Activated naive CD8-positive, alpha-beta T cell treated with anti-CD3 and anti-CD28 coated beads, Interleukin-2, amount 50 U/mL, for 16 hours (primary cell): ENCODE data around the gene AQR.
"Not testable (repeated sequence)": the region's sequence is repeated elsewhere in the genome, so short reads cannot be mapped to it uniquely, and the experiment has no call there.

ENCODE experiments used
- DNase-seq: peaks from one replicate; pipeline ENCODE4 v3.0.0-alpha.2; 2020; ENCODE audit warnings: low read depth, low spot score

Gene AQR

DNA sequence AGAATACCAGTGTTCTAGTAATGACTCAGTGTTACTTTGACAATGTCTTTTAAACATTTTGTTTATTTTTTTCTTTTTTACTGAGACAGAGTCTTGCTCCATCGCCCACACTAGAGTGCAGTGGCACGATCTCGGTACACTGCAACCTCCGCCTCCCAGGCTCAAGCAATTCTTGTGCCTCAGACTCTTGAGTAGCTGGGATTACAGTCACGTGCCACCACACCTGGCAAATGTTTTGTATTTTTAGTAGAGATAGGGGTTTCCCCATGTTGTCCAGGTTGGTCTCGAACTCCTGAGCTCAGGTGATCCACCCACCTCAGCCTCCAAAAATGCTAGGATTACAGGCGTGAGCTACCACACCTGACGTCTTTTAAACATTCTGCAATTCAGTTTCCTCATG lies 15.7 kb downstream of the AQR start:
- no peak for DNase-seq

DNA sequence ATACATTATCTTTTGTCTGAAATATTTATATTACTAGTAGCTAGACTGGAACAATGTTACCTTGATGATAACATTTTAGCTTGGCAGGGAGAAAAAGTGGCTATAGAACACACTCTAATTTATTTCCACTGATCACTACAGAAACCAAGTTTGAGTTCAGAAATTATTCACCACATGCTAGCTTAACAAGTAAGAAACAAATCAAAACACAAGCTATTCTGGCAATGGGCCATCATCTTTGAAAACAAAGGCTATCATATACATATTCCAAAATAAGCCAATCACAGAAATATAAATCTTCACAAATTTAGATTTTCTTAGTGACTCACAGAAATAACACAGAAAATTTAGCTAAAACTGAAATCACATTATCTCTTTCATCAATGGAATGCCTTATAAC lies 17.1 kb downstream of the AQR start:
- DNase-seq: no peak

DNA sequence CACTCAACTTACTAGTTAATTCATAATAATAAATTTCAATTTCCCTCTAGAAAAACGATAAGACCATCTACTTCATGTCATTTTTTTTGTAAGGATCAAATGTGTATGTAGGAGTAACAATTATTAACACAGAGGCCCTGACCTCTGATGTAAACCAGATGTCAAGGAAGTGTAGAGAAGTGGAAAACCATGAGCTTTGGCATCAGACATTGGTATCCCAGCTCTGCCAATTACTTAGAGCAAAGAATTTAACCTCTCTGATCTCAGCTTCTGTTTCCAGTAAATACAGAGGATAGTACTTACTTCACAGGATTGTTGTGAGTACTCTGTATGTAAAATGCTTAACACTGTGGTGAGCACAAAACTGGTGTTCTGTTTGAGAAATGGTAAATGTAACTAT lies 17.5 kb downstream of the AQR start:
- DNase-seq: no peak

DNA sequence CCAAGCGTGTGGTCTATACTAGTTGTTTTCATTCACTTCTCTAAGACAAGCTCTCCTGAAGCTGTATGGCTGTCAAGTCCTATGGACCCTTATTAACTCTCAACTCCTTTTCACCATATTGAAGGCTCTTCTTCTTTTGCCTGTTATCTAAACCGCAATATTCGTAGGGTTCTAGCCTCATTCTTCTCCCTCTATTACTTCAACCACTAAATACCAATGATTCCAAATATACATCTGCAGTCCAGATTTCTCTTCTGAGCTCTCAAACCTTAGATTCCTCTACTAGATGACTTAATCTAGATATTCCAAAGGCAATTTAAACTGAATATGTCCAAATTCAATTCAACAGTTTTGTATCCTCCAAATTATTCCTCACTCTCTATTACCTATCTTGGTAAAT lies 24.6 kb downstream of the AQR start:
- DNase-seq: no peak

DNA sequence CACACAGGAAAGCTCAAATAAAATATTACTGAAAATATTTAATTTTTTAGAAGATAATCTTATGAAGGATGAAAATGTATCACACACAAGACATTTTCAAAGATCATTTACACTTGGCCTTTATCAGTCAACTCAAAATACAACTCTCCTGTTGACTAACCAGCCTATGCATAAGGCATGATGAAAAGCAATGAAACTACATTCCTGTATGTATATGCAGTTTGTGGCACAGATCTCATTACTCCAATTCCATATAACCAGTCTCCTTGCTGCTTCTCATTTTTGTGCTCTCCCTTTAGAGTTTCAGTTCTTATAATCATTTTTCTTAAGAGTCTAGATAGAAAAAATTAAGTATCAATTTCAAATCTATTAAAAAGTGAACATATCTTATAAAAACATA lies 25.8 kb downstream of the AQR start:
- DNase-seq: no peak

DNA sequence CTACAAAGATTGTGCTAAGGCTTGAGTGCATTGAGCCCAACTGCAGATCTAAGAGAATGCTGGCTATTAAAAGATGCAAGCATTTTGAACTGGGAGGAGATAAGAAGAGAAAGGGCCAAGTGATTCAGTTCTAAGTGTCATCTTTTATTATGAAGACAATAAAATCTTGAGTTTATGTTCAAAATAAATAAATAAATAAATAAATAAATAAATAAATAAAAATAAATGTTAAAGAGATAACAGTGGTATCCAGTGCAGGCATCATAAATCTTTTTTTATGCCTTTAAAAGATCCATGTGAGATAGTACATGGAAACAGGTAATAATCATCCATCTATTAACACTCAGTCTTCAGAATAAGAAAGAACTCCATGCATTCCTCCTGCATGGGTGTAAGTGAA lies 26.3 kb downstream of the AQR start:
- DNase-seq: not testable (repeated sequence)

DNA sequence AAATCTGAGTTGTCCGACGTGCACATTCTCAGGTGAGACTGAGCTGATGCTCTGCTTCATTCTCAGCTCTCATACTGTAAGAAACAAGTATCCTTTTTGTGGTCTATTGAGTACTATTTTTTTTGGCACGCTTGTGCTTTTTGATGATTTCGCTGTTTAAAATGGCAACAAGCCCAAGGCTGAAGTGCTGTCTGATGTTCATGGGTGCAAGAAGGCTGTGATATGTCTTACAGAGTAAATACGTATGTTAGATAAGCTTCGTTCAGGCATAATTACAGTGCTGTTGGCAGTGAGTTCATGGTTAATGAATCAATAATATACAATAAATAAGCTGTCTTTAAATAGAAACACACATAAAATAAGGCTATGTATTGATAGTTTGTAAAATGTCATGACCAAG lies 27.2 kb downstream of the AQR start:
- DNase-seq: no peak

DNA sequence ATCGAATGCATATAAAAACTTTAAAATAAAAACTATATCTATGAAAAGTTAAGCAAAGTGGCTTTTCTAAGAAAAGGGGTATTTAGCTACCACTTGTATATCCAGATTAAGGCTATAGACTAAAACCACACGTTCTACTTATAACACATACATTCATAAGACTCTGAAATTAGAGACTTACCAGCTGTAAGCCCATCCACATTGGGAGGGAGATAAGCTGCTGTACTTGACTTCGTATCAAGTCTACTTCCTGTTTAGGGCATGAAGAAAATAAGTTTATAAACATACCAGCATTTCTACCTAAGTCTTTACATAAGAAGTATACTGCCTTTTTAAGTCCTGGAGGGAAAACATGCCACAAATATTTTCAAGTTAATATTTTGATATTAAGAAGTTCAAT lies 27.7 kb downstream of the AQR start:
- no peak for DNase-seq

DNA sequence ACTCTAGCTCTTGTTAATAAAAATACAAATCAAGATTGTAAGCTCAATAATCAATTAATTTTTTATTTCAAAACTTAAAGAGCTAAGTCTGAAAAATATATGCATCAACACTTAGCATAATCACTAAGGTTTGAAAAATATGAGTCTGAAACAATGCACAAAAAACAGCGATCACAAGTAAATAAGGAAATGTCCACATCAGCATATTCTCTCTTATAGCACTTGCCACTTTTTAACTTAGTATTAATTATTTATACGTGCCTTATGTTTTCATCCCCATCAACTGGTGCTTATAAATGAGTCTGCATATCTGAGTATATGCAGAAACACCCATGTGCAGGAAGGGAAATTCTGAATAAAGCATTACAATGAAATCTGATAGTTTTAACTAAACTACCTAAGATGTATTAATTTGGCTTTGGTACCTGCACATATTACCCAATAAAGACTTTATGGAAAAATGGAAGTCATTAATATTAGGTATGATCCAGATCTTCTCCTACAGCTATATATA lies 28.3 kb downstream of the AQR start:
- no peak for DNase-seq

DNA sequence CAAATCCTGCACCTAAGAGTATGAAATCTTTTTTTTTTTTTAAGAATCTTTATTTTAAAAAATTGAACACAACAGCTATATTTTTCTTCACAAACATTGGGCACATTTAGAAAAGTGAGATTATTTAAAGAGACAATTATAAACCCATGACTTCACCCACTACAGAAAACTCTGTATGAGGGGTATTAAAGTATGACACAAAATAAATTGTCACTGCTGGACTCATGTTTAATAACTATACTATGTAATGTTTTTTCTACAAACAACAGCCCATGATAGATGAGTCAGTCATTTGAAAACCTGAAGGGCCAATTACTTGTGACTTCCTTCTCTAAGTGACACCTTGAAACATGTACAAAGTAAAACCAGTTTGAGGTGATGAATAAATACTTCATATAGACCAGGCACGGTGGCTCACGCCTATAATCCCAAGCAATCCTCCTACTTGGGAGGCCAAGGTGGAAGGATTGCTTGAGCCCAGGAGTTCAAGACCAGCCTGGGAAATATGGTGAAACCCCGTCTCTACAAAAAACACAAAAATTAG lies 36.0 kb downstream of the AQR start:
- no peak for DNase-seq

DNA sequence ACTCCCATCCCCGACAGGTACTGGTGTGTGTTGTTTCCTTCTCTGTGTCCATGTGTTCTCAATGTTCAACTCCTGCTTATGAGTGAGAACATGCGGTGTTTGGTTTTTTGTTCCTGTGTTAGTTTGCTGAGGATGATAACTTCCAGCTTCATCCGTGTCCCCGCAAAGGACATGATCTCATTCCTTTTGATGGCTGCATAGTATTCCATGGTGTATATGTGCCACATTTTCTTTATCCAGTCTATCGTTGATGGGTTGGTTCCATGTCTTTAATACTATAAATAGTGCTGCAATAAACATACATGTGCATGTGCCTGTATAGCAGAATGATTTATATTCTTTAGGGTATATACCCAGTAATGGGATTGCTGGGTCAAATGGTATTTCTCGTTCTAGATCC lies 41.2 kb downstream of the AQR start:
- DNase-seq: not testable (repeated sequence)

DNA sequence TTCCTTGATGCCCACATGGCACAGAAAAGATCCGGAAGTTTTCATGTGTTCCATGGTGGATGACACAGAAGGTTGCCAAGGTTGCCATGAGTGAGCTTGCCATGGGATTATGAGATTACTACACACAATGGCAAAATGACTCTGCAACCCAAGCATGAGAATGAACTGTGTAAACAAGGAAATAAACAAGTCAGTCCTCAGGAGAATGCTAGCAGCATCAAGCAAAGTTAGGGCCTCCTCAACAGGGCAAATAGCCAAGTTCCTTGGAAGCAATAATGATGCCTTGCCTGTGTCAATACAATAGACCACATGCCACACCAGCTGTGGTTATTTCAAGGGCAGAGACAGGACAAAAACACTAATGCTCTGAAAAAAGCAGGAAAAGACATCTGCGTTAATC lies 41.8 kb downstream of the AQR start:
- DNase-seq: no peak

DNA sequence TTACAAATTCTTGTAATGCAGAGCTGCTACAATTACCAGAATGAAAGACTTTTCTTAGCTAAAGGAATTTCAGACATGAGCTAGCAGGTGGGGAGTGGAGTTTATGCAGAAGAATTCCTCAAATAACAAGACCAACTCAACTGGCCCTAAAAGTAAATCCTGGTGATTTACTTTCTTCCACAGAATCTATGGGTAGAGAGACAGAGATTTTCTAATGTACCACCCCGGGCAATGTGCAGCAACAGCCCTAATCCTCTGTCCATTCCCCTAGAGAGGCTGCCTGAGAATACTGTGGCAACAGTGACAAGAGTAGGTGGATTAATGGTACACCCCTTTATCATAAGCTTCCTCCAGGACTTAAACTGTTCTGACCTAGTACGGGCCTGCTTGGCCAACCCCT lies 55.2 kb downstream of the AQR start:
- no peak for DNase-seq

DNA sequence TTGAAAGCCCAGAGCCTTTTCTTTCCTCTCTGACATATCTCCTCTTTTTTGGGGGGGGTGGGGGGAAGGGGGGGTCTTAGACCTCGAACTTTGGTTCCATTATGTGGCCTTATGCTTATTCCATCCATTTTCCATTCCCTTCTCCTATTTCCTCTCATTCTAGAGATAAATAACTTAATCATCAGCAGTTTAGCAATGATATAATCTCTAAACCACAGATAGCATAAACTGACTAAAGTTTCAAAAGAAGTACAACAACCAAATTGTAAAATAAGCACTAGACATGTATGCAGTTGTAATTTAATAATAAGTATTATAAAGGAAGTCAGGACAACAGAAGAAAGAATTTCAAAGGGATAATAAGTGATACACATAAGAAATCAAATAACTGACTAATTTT lies 64.5 kb downstream of the AQR start:
- no peak for DNase-seq

DNA sequence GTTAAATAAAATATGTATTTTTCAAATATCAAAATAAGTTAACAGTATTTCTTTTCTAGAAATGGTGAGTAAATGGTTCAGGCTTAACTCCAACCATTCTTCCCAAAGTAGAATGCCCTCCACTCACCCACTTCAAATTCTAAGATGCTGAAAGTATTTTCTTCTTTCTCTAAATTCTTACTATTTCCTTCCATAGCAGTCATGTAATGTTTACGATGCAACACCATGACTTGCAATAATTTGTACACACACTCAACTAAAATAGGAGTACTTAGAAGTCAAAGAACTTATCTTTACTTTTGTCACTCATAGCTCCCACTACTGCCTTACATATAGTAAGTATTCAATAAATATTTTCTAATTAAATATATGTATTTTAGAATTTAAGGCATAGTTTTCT lies 65.0 kb downstream of the AQR start:
- no peak for DNase-seq

DNA sequence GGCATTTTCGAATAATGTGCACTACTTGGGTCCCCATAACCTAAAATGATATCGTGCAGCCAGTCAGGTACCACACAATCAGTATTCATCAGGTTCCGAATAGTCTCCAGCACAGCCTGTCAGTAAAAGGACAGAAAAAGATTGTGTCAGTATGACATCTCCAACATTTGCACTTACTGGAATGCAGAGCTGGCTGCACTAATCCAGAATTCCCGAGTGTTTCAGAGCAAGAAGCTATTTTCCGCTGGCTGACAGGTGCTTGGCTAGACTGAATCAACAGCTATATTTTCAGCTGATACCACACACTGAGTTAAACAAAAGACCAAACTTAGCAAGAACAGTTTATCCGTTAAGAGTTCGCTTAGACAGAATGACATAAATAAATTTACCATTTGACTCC lies 68.8 kb downstream of the AQR start:
- DNase-seq: no peak

DNA sequence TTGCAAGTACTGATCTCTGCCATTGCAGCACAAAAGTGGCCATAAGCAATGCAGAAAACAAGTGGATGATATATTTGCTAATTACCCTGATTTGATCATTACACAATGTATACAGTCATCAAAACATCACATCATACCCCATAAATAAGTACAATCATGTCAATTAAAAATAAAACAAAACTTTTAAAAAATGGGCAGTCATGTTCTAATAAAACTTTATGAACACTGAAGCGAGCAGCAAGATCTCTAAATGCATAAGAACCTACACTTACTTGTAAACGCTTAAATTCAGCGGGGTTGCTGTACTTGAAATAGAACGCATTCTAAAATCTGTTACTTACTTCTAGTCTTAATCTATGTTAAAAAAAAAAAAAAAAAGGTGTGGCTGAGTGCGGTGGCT lies 73.4 kb downstream of the AQR start:
- no peak for DNase-seq

DNA sequence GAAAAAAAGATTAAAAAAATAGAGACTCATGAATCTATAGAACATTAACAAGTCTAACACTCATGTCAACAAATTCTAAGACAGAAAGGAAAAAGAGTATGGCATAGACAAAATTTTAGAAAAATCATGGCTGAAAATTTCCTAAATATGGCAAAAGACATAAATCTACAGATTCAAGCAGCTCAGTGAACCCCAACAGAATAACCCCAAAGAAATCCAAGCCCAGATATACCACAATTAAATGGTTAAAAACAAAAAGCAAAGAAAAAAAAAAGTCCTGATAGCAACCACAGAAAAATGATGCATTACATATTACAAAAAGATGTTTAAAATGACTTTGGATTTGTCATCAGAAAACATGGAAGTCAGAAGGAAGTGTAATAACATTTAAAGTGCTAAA lies 75.6 kb downstream of the AQR start:
- no peak for DNase-seq

DNA sequence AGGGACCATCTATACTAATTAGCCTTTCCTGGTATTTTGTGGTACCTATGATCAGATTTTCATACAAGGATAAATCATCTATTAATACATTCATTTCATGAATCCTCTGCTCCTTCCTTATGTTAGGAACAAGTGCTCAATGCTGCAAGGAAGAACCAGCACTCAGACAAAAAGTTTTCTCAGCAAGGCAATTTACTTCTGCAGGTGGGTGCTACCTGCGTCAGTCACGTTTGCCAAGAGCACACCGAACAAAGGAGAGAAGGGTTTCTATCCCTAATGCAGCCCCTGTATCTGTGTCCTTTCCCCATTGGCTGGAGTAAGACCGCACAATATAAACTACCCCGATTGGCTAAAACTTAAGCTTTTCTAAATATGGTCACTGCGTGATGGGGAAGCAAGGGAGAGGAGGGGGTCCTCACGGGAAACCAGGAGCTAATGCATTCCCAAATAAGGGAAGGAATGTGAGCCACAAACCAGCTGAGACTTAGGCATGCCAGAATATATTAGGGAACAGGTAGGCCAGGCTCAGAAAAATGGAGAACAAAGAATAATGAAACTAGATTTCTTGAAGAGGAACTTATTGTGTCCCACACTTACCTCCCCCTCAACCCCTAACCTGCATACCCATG lies 76.5 kb downstream of the AQR start:
- DNase-seq: no peak

DNA sequence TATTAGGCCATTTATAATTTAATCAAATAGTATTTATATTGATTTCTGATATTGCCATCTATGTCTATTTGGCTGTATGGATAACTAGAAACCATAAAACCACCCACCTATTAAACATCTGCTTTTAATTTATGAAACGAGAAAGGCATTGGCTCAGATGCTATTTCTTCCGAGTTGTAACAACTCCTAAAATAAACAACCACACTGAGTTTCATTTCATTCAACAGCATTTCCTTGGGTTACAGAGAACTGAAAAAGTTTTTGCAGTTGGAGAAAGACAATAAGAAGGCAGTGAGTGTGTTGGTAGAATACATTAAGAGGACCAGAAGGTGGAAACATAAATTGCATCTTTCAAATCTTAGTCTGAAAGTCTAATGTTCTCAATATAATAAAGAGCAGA lies 79.1 kb downstream of the AQR start:
- DNase-seq: no peak

DNA sequence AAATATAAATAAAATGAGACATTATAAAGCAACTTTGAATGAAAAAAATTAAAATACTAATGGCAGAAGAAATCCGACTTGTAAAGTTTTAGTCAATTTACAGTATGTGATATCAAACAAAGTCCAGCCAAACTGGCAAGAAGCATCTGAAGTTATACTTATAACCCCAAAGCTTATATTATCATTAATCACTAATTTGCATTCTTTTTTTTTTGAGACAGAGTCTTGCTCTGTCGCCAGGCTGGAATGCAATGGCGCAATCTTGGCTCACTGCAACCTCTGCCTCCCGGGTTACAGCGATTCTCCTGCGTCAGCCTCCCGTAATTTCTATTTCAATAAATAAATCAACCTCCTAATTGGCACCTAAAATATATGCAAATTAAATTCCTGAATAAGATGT lies 80.1 kb downstream of the AQR start:
- no peak for DNase-seq

DNA sequence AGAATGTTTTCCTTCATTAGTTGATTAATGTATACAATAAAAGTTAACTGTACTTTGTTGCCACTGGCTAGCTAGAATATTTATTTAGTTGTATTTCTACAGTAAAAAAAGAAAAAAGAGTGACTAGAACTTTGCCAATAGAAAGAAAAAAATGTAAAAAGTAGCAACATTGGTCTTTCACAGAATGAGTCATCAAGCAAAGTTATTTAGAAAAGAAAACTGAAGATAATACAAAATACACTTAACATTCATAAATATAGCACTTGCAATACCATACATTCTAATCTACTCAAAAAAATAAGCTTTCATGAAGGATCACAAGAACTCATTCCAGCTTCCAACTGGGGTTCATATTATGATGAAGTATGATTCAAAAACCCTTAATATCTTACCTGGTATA lies 83.4 kb downstream of the AQR start:
- DNase-seq: no peak

DNA sequence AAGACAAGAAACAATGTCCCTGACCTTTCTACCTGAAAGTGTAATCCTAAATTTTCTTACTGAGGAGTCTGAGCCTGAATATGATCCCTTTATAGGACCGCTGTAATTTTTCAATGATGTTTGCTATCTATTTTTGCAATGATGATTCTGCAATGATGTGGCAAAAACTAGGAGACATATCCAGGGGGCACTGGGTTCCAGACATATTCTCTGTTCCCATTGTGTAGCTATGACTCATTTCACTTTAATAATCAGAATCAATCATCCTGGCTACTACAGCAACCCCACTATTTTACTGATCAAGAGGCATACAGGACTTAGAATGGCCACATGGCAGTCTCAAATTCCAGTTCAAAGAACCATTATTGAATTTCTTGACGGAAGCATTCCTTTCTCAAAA lies 85.9 kb downstream of the AQR start:
- DNase-seq: no peak

DNA sequence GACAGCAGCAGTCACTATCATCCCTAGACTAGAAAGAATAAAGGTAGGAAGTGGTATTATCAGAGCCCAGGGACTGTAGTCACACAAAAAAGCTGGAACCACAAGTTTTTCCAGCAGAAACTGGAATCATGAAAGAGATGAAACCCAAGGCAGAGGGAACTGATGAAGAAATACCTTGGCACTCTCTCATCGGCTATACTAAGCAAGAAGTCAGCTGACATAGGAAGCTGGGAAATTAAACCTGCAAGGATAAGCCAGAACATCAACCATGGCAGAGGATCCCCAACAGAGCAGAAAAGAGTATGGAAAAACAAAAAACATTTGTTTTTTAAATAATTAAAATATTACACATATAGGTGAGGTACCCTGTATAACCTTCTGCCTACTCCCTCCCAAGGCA lies 86.5 kb downstream of the AQR start:
- no peak for DNase-seq
